GM20431 (cell line): ENCODE data around the gene ZFP57.

ENCODE experiments used
- in situ Hi-C: fragments of 300-500 bp; cut with MseI, MboI; formaldehyde crosslinking; loops from one replicate; pipeline ENCODE4 v1.15.0; 2020; ENCODE audit warnings: low sequenced_read_pairs; ENCODE audit not compliant: unreplicated experiment

ZFP57 gene

DNA sequence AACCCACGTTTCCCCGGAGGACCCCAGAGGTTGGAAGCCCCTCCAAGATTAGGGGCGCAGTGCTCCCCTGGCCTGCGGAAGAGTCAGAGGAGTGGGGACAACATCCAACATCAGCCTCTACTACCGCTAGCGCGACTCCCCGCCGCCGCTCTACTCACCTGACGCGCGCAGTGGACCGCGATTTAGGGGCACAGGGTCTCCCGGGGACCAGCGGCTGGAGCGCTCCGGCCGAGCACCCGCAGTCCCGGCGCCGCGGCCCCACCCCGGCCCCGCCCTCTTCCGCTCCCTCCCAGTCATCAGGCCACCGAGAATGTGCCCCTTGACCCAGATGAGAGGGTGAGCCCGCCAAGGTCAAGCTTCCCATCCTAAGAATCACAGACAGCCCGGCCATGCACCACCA, at the start of gene ZFP57:
TSS of gene ZFP57 (minus strand) at position 249 of the 400 bp plus-strand sequence. CDS start 4,149 bp downstream, outside the sequence.
- in situ Hi-C loops: no loop called here

DNA sequence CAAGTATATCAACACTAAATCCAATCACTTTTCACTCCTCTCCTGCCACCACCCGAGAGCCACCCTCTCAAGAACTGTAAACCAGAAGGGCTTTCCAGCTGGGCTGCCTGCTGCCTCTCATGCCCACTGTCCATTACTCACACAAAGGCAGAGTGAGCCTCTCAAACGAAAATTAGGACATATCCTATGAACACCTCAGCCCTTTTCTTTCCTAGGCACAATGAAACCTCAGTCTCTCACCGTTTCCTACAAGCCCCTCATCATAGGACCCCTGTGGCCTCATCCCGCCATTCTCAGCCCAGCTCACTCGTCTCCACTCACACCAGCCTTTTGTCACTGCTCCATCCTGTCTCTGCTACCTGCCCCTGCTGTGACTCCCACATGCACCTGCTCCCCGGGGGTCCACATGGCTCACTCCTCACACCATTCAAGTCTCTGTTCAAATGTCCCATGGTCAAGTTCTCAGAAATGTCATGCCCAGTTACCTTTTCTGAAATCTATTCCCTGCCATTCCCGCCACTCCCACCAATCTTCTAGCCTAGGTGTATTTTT, 49.7 kb upstream of the ZFP57 start:
- in situ Hi-C loops: loop anchor here (10.0 to 25.0 kb wide), 2 partner anchors 104 to 282 kb away; no protein-coding TSS in a partner anchor

DNA sequence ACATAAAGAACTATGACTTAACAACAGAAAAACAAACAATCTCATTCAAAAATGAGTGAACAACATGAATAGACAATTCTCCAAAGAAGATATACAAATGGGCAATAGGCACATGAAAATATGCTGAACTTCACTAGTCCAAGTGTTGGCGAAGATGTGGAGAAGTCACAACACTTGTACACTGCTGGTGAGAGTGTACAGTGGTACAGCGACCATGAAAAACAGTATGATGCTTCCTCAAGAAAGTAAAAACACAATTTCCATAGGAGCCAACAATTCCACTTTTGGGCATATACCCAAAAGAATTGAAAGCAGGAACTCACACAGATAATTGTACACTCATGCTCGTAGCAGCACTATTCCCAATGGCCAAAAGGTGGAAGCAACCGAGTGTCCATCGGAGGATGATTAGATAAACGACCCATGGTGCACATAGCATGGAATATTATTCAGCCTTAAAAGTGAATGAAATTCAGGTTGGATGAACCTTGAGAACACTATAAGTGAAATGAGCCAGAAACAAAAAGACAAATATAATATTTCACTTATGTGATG, 48.9 kb upstream of the ZFP57 start:
- in situ Hi-C loops: loop anchor here (10.0 to 25.0 kb wide), 2 partner anchors 105 to 282 kb away; no protein-coding TSS in a partner anchor

DNA sequence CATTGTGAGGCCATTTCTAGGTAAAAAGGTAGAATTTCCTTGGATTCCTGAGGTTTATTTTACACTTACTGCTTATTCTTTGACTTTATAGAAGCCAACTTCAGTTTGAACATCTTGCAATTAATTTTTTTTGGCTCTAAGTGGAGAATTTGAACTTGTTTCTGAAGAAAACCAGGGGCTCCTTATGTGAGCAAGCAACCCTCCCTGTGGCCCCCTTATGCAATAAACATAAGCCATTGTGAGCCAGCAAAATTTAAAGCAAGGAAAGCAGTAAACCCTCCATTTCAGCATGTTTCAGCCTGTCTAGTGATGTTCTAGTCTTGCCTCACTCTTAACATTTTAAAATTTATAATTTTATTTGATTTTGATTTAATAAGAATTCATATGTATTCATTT, 47.9 kb upstream of the ZFP57 start:
- in situ Hi-C loops: loop anchor here (25.0 kb wide), 1 partner anchor 283 kb away; no protein-coding TSS in a partner anchor

DNA sequence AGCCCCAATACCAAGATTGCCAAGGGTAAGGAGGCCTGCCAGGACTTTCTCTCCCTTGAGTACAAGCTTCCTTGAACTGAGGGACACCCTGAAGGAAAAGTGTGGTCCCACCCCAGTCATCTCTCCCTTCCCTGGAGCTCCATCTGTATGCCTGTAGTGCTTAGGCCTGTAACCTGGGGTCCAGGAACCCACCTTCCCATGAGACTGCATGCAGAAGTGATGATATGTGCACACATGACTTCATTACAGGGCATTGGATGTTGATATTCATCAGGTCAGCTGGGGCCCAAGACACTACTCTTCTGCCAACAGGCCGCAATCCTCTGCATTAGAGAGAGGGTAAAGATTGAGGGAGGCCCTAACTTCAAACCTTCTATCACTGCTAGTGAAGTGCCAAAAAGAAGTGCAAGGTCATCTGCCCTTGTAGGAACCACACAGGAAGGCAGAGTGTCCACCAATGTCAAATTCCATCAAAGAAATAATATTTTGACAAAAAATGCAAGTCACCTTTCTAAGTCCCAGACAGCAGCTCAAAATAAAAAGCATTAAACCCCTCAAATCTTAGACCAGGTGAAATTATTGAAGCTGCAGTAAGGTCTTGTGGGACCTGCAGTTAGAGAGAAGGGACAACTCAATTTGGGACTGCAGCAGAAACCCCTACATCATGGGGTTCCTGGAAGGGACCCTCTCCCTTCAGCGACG, 47.4 kb upstream of the ZFP57 start:
- in situ Hi-C loops: loop anchor here (25.0 kb wide), 1 partner anchor 284 kb away; no protein-coding TSS in a partner anchor

DNA sequence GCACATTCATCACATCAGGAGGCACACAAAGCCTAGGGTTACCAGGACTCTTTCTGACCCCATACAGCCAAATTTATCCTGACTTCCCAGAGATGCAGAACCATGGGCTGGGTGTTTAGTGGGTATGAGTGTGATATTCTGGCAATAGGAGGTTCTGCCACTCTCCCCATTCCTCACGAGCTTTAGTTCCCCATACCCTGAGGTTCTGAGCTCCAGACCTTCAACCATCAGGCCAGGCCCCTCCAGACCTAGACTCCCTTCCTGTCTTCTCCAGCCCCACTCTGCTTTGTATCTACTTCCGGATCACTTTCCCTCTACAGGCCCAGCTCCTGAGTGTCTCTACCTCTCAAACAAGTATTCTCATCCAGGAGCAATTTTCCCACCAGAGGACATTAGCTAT, 46.7 kb upstream of the ZFP57 start:
- in situ Hi-C loops: loop anchor here (25.0 kb wide), 1 partner anchor 285 kb away; no protein-coding TSS in a partner anchor

DNA sequence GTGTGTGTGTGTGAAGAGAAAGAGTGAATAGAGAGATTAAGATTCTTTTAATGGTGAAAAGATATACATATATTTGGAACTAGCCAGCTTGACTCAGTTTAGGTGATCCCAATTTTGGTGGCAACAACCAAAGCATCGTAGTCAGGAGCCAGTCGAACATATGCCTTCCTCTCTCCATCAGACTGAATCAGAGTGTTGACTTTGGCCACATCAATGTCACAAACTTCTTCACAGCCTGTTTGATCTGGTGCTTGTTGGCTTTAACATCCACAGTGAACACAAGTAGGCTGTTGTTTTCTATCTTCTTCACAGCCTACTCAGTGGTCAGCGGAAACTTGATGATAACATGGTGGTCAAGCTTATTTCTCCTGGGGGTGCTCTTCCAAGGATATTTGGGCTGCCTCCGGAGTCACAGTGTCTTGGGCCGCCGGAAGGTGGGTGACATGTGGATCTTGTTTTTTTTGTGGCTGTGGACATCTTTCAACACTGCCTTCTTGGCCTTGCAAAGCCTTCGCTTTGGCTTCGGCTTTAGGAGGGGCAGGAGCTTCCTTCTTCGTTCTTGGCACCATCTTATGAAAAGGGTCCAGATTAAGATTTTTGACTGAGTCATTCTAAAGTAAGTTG, 45.7 kb upstream of the ZFP57 start:
- in situ Hi-C loops: loop anchor here (25.0 kb wide), 1 partner anchor 286 kb away; no protein-coding TSS in a partner anchor

DNA sequence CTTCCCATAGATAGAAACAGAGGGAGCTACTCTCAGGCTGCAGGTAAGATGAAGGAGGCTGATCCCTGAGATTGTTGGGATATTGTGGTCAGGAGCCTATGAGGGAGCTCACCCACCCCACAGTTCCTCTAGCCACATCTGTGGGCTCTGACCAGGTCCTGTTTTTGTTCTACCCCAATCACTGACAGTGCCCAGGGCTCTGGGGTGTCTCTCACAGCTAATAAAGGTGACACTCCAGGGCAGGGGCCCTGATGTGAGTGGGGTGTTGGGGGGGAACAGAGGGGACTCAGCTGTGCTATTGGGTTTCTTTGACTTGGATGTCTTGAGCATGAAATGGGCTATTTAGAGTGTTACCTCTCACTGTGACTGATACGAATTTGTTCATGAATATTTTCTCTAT, 45.0 kb upstream of the ZFP57 start:
- in situ Hi-C loops: loop anchor here (25.0 kb wide), 1 partner anchor 286 kb away; no protein-coding TSS in a partner anchor

DNA sequence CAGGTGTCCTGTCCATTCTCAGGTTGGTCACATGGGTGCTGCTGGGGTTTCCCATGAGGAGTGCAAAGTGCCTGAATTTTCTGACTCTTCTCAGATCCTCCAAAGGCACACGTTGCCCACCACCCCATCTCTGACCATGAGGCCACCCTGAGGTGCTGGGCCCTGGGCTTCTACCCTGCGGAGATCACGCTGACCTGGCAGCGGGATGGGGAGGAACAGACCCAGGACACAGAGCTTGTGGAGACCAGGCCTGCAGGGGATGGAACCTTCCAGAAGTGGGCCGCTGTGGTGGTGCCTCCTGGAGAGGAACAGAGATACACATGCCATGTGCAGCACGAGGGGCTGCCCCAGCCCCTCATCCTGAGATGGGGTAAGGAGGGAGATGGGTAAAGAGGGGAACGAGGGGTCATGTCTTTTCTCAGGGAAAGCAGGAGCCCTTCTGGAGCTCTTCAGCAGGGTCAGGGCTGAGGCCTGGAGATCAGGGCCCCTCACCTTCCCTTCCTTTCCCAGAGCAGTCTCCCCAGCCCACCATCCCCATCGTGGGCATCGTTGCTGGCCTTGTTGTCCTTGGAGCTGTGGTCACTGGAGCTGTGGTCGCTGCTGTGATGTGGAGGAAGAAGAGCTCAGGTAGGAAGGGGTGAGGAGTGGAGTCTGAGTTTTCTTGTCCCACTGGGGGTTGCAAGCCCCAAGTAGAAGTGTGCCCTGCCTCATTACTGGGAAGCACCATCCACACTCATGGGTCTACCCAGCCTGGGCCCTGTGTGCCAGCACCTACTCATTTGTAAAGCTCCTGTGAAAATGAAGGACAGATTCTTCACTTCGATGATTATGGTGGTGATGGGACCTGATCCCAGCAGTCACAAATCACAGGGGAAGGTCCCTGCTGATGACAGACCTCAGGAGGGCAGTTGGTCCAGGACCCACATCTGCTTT, 44.3 kb upstream of the ZFP57 start:
- in situ Hi-C loops: loop anchor here (25.0 kb wide), 1 partner anchor 287 kb away; no protein-coding TSS in a partner anchor

DNA sequence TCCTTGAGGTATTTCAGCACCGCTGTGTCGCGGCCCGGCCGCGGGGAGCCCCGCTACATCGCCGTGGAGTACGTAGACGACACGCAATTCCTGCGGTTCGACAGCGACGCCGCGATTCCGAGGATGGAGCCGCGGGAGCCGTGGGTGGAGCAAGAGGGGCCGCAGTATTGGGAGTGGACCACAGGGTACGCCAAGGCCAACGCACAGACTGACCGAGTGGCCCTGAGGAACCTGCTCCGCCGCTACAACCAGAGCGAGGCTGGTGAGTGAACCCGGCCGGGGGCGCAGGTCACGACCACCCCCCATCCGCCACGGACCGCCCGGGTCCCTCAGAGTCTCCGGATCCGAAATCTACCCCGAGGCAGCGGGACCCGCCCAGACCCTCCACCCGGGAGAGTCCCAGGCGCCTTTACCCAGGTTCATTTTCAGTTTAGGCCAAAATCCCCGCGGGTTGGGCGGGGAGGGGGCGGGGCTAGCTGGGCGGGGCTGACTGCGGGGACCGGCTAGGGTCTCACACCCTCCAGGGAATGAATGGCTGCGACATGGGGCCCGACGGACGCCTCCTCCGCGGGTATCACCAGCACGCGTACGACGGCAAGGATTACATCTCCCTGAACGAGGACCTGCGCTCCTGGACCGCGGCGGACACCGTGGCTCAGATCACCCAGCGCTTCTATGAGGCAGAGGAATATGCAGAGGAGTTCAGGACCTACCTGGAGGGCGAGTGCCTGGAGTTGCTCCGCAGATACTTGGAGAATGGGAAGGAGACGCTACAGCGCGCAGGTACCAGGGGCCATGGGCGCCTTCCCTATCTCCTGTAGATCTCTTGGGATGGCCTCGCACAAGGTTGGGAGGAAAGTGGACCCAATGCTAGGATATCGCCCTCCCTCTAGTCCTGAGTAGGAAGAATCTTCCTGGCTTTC, 43.0 kb upstream of the ZFP57 start:
- in situ Hi-C loops: no loop called here

DNA sequence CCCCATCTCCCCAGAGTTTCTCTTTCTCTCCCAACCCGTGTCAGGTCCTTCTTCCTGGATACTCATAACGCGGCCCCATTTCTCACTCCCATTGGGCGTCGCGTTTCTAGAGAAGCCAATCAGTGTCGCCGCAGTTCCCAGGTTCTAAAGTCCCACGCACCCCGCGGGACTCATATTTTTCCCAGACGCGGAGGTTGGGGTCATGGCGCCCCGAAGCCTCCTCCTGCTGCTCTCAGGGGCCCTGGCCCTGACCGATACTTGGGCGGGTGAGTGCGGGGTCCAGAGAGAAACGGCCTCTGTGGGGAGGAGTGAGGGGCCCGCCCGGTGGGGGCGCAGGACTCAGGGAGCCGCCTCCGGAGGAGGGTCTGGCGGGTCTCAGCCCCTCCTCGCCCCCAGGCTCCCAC, 42.3 kb upstream of the ZFP57 start, which contains the start of gene HLA-F:
TSS of gene HLA-F (plus strand) at position 173 of the 404 bp plus-strand sequence. CDS start at position 203, 30 bp downstream.
- in situ Hi-C loops: no loop called here

DNA sequence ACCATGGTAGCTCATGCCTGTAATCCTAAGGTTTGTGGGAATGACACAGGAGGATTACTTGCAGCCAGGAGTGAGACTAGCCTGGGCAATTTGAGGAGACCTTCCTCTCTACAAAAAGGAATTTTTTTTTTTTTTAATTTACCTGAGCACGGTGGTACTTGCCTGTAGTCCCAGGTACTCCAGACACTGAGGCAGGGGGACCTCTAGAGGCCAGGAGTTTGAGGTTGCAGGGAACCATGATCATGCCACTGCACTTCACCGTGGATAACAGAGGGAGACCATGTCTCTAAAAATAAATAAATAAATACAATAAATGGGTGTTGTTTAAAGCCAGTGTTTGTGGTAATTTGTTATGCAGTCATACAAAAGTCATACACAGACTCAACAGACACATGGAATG, 39.9 kb upstream of the ZFP57 start:
- in situ Hi-C loops: no loop called here

DNA sequence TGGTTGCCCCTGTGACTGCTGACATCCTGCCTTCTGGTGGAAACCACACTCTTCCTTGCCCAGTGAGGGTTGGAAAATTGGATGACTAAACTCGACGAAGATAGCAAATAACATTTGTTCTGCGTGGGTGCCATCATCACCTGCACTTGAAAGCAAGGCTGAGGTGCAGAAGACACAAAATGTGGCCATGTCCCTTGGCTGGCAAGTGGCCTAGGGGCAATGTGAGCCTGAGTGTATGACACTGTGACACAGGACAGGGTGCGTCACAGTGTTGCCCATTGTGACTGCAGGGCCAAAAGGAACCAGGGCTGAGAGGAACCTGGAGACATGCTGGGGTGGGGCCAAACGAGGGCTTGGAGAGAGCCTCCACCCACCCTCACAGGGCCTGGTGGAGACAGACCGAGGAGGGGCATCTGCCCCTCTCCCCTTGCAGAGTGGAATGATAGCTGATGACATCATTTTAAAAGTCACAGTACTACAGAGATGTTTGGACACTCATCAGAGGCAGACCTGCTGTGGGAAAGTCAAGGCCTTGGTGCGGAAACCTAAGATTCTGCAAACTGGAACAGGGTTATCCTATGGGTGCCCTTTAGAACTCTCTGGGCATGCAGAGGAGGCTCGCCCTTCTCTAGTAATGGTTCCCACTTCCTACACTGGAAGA, 29.5 kb upstream of the ZFP57 start:
- in situ Hi-C loops: no loop called here

DNA sequence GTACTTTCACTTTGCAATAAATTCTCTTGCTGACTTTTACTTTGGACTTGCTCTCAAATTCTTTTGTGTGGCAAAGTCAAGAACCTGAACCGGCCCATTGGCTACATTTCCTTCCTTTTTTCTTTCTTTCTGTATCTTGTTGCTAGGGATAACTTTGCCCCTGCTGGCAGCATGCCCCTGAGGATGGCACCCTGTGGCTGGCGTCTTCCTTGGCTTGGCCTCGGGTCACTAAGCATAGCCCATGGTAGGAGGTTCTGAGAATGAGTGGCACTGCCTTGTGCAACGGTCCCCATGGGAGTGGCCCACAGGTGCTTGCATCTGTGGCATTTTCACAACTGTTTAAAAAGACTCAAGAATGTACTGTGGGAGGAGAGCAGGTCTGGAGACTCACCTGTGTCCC, 28.2 kb upstream of the ZFP57 start:
- in situ Hi-C loops: no loop called here

DNA sequence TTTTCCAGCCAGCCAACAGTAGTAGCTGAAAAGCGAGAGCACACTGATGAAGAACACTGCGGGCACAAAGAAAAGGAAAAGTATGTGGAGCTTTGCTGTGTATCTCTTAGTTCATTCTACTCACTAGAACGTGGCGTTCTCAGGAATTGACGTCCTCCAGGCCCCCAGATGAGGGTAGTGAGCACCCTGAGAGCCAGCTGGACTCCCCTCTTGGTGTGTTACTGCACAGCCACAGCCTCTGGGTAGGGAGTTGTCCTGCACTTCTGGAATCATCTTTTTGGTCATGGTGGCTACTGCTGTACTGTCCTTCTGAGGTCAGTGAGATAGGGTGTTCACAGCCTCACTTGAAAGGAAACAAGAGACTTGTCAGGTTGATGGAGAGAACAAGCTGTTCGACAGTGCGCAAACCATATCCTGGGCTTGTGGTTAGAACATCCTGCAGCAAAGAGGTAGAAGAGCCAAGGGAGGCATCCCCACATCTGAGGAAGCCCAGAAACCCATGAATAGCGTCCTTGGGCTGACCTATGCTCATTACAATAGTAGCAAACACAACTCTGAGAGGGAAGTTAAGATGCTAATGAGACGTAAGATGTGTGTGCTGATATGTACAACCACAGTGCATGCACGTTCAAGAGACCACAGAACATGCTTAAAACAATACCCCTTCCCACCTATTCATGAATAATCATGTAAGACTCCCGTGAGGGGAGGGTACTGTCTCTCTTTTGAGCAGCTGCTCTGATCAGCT, 27.7 kb upstream of the ZFP57 start:
- in situ Hi-C loops: no loop called here

DNA sequence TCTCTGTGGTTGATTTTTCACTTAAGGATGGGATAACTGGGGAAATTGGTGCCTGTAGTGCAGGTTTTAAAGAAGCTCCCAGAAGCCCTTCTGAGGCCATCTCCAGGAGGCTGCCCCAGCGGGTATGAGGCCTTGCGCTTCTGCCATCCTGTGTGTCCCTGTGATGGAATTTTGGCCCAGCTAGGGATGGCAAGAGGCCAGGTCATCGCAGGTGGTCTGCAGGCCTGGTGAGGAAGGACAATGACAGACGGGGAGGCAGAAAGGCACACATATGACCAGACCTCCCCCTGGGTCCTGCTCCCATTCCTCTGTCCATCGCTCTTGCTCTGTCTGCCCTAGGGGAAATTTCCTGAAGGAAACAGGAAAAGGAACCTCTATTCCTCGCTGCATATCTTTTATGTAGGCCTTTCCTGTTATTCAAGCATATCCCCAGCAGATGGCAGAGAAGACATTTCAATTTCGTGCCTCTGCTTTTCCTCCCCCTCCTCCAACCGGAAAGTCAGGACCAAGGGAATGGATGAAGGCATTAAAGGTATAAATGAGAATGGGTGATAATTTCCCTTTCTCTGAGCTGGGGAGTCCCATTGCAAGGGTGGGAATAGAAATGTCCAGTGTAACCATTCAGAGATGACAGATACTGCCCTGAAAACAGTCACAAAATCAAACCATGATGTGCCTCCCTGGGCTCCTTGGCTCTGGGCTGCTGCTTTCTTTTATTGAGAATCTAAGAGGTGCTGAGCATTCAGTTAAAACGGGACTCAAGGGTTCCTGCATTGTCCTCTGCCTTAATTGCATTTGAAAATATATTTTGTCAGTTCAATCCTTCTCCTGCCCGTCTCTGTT, 24.7 kb upstream of the ZFP57 start:
- in situ Hi-C loops: no loop called here
